Activated T-helper 1 cell treated with anti-CD3 and anti-CD28 coated beads, Interleukin-12 subunit alpha, Interleukin-12 subunit beta, Interleukin-2, Interleukin-4 antibody, amounts not matched to agents 30 ng/mL and 10 ng/mL and 1 ng/mL, durations not matched to agents 14 hours and 24 hours and 36 hours (primary cell): ENCODE results near the gene TNFRSF18. TPM values are rescaled to one million over a fixed set of nuclear protein-coding genes. Genes with fewer than 3 reads are reported as not detected.
"Not testable (repeated sequence)": the region's sequence is repeated elsewhere in the genome, so short reads cannot be mapped to it uniquely, and the experiment has no call there.

Source experiments
- DNase-seq: peaks from one replicate; pipeline ENCODE4 v3.0.0; 2021; ENCODE audit warnings: low spot score
- H3K27ac Mint-ChIP-seq: one replicate; pipeline ENCODE4 v1.8.0; 2021; ENCODE audit warnings: mild to moderate bottlenecking, mixed read lengths
- H3K27me3 Mint-ChIP-seq: one replicate; pipeline ENCODE4 v1.8.0; 2022; ENCODE audit warnings: mild to moderate bottlenecking, moderate library complexity, mixed read lengths; ENCODE audit not compliant: insufficient read depth
- H3K36me3 Mint-ChIP-seq: one replicate; pipeline ENCODE4 v1.8.0; 2021; ENCODE audit warnings: low read depth, mixed read lengths
- H3K4me1 Mint-ChIP-seq: one replicate; pipeline ENCODE4 v1.8.0; 2021; ENCODE audit warnings: low read depth, mixed read lengths
- H3K4me3 Mint-ChIP-seq: one replicate; pipeline ENCODE4 v1.8.0; 2021; ENCODE audit warnings: mild to moderate bottlenecking, moderate library complexity, mixed read lengths
- H3K9me3 Mint-ChIP-seq: one replicate; pipeline ENCODE4 v1.8.0; 2021; ENCODE audit warnings: mixed read lengths
- intact Hi-C: fragments of 100-400 bp; cut with micrococcal nuclease; formaldehyde crosslinking; loops from one replicate; pipeline ENCODE4 v1.15.1; 2024
- total RNA-seq: library from RNA; stranded (reverse); gene quantifications from 2 replicates; pipeline ENCODE4 v1.2.3, GENCODE V29; 2022

TNFRSF18 gene
- 350 and 356 TPM in 2 replicates for total RNA-seq

- H3K4me1 Mint-ChIP-seq, result peaks cover 24% of the 10 kb centered on the region
- no peaks in the 10 kb centered on the region for H3K9me3 Mint-ChIP-seq
- intact Hi-C loops, result loop anchor here (5.0 kb wide), 3 partner anchors 46 to 101 kb away; partner anchors contain the start of genes ACAP3 and PUSL1
- peak within 1 kb of the TSS; percentile 99 for H3K27ac Mint-ChIP-seq
- H3K4me3 Mint-ChIP-seq, result peak within 1 kb of the TSS; percentile 86
- H3K27me3 Mint-ChIP-seq, result no peaks in the 10 kb centered on the region
- DNase-seq, result peak; percentile 47
- peaks cover 11% of the 10 kb centered on the region for H3K36me3 Mint-ChIP-seq
Measured at GRCh38 chr1:1206376-1206965, at the start of gene TNFRSF18. Gene TNFRSF18 (minus strand): TSS chr1:1206592. CDS start chr1:1206571, 21 bp downstream.

DNA sequence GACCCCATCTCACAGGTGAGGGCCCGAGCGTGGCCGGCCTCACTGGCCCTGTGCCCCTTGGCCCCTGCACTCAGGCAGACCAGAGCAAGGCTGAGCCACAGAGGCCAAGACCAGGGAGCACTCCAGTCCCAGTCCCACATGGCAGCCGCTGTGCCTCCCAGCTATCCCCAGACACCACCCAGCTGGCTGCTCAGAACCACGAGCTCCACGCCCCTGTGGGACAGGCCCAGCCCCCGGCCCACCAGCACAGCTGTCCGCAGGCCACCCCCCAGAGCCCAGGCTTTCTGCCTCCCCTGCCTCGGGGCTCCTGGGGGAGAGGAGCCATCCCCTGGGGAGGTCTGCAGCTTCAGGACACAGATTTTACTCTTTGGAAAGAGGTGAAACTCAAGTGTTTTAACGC lies 49.2 kb upstream of the TNFRSF18 start:
- Mint-ChIP-seq H3K27me3 (no peaks in the 10 kb centered on the region), H3K36me3 (peaks cover 35% of the 10 kb centered on the region), H3K27ac (no peak overlapping the region), H3K4me3 (no peak overlapping the region), H3K9me3 (no peaks in the 10 kb centered on the region), H3K4me1 (peaks cover 11% of the 10 kb centered on the region)
- DNase-seq, result no peak
- intact Hi-C loops, result no loop called here

- Mint-ChIP-seq H3K36me3 (peaks cover 35% of the 10 kb centered on the region), H3K27me3 (no peaks in the 10 kb centered on the region), H3K4me3 (no peak overlapping the region), H3K27ac (no peak overlapping the region), H3K9me3 (no peaks in the 10 kb centered on the region), H3K4me1 (peaks cover 12% of the 10 kb centered on the region)
- DNase-seq, result no peak
- intact Hi-C loops, result no loop called here
Measured at GRCh38 chr1:1255078-1255477, 48.7 kb upstream of the TNFRSF18 start.

GRCh38 chr1:1254667-1254998 lies 48.2 kb upstream of the TNFRSF18 start:
- intact Hi-C loops, result loop anchor here (5.0 kb wide), 1 partner anchor 47 kb away; the partner anchor contains the start of gene TNFRSF18
- Mint-ChIP-seq H3K9me3 (no peaks in the 10 kb centered on the region), H3K36me3 (peaks cover 30% of the 10 kb centered on the region), H3K4me3 (no peak overlapping the region), H3K4me1 (peaks cover 12% of the 10 kb centered on the region), H3K27me3 (no peaks in the 10 kb centered on the region), H3K27ac (no peak overlapping the region)
- DNase-seq, result no peak

DNA sequence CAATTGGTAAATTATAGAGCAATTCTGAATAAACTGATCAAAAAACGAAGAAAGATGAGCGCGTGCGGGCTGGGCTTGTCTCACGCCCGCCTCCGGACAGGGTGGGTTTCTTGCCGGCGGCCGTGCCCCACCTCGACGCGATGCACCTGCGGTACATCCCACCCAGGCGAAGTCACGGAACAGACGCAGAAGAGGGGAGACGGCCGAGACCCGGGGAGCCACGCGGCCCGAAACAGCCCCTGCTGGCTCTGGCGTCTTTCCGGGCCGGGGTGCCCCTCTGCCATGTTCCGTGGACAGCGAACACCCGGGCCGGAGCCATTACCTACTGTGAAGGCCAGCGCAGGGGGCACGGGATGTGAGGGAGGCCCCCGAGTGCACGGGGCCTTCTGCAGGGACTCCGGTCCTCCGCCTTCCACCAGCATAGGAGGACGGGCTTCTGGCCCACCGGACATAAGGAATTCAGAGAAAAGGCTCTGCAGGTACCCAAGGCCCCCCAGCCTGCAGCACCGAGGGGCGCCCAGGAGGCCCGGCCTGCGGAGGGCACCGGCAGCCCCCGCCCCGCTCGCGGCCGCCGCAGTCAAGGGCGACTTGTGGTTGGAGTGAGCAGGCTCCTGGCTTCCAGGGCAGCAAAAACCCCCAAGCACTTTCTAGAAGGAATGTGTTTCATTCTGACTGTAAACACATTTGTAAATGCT lies 47.7 kb upstream of the TNFRSF18 start:
- intact Hi-C loops, result loop anchor here (5.0 kb wide), 1 partner anchor 47 kb away; the partner anchor contains the start of gene TNFRSF18
- Mint-ChIP-seq H3K27ac (no peak overlapping the region), H3K27me3 (no peaks in the 10 kb centered on the region), H3K36me3 (peaks cover 27% of the 10 kb centered on the region), H3K9me3 (no peaks in the 10 kb centered on the region), H3K4me3 (no peak overlapping the region), H3K4me1 (peaks cover 14% of the 10 kb centered on the region)
- DNase-seq, result no peak

- H3K9me3 Mint-ChIP-seq, result no peaks in the 10 kb centered on the region
- intact Hi-C loops, result loop anchor here (5.0 kb wide), 1 partner anchor 46 kb away; the partner anchor contains the start of gene TNFRSF18
- no peak overlapping the region for H3K4me3 Mint-ChIP-seq
- peaks cover 27% of the 10 kb centered on the region for H3K36me3 Mint-ChIP-seq
- no peaks in the 10 kb centered on the region for H3K27me3 Mint-ChIP-seq
- DNase-seq, result no peak
- peak overlapping the region; percentile 18 for H3K27ac Mint-ChIP-seq
- H3K4me1 Mint-ChIP-seq, result peaks cover 14% of the 10 kb centered on the region
Measured at GRCh38 chr1:1253314-1253713, 46.9 kb upstream of the TNFRSF18 start.

- Mint-ChIP-seq H3K27ac (peak overlapping the region; percentile 89), H3K27me3 (no peaks in the 10 kb centered on the region), H3K9me3 (no peaks in the 10 kb centered on the region), H3K4me3 (peak overlapping the region; percentile 37), H3K4me1 (peaks cover 14% of the 10 kb centered on the region), H3K36me3 (peaks cover 17% of the 10 kb centered on the region)
- DNase-seq, result peak; percentile 62
- intact Hi-C loops, result loop anchor here (1.0 to 5.0 kb wide), 3 partner anchors 23 to 129 kb away; partner anchors contain the start of gene TNFRSF18
Measured at GRCh38 chr1:1250786-1251284, 44.4 kb upstream of the TNFRSF18 start.

GRCh38 chr1:1248009-1248913 lies 41.9 kb upstream of the TNFRSF18 start:
- H3K27ac Mint-ChIP-seq, DNase-seq, H3K4me3 Mint-ChIP-seq, H3K9me3 Mint-ChIP-seq, H3K27me3 Mint-ChIP-seq, intact Hi-C loops: not testable (repeated sequence)
- Mint-ChIP-seq H3K36me3 (peaks cover 12% of the 10 kb centered on the region), H3K4me1 (peaks cover 14% of the 10 kb centered on the region)

GRCh38 chr1:1247341-1247913 lies 41.0 kb upstream of the TNFRSF18 start:
- intact Hi-C loops, result no loop called here
- Mint-ChIP-seq H3K4me1 (peaks cover 14% of the 10 kb centered on the region), H3K4me3 (no peak overlapping the region), H3K27ac (no peak overlapping the region), H3K9me3 (no peaks in the 10 kb centered on the region), H3K36me3 (peaks cover 5% of the 10 kb centered on the region), H3K27me3 (no peaks in the 10 kb centered on the region)
- no peak for DNase-seq

DNA sequence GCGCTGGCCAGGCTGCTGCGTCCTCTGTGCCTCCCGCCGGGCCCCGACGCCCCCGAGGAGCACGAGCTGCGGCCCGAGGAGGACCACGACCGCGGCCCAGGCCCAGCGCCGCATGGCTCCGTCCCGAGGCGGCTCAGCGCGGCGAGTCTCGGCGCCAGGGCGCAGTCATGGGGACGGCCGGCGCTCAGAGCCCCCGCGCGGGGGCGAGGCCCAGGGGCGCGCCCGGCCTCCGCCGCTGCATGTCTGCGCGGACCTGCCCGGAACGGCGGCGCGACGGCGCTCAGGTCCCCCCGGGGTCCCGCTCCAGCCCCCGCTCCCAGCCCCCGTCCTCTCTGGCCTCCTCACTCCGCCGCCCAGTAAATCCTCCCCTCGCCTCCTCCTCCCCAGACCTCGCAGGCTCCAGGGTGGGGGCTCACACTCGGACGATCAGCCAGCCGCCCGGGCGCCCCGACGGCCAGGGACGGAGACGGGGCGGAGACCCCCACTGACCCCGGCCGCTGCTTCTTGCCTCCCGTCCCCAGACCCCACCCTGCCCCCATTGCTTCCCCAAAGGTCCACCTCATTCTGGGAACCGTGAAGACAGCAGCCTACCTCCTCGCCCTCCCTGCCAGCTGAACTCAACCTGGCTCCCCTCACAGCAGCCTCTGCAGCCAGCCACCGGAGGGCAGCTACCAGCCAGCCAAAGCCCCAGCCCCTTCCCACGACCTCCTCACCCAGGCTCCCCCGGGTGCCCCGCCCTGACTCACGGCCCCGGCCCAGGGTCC lies 40.4 kb upstream of the TNFRSF18 start, which contains the start of gene C1QTNF12:
Gene C1QTNF12, minus strand, starts transcription at position 146 of the 764 bp plus-strand sequence. Its CDS starts 32 bp downstream, at position 114.
- no peaks in the 10 kb centered on the region for H3K27me3 Mint-ChIP-seq
- H3K9me3 Mint-ChIP-seq, result no peaks in the 10 kb centered on the region
- DNase-seq, result no peak
- peaks cover 3% of the 10 kb centered on the region for H3K36me3 Mint-ChIP-seq
- intact Hi-C loops, result no loop called here
- no peak within 1 kb of the TSS for H3K4me3 Mint-ChIP-seq
- peaks cover 14% of the 10 kb centered on the region for H3K4me1 Mint-ChIP-seq
- no peak within 1 kb of the TSS for H3K27ac Mint-ChIP-seq

GRCh38 chr1:1245817-1246576 lies 39.6 kb upstream of the TNFRSF18 start:
- H3K27me3 Mint-ChIP-seq, result no peaks in the 10 kb centered on the region
- intact Hi-C loops, result no loop called here
- H3K27ac Mint-ChIP-seq, result no peak overlapping the region
- peaks cover 2% of the 10 kb centered on the region for H3K36me3 Mint-ChIP-seq
- no peaks in the 10 kb centered on the region for H3K9me3 Mint-ChIP-seq
- H3K4me1 Mint-ChIP-seq, result peaks cover 11% of the 10 kb centered on the region
- H3K4me3 Mint-ChIP-seq, result no peak overlapping the region
- no peak for DNase-seq
